ENCODE data around the gene SOD2. TPM values are rescaled to one million over a fixed set of nuclear protein-coding genes. Genes with fewer than 3 reads are reported as not detected.

Gene SOD2
- total and polyA plus RNA-seq, 9 of the 15 experiments (the other 6 are each of a cell fraction or from before 2014, with no cell fraction given): 39.8 to 140 (median 95.8) TPM

GRCh38 chr6:159693128-159693893 is at the start of gene SOD2 (continued):
- TF ChIP-seq, protein P1, sequence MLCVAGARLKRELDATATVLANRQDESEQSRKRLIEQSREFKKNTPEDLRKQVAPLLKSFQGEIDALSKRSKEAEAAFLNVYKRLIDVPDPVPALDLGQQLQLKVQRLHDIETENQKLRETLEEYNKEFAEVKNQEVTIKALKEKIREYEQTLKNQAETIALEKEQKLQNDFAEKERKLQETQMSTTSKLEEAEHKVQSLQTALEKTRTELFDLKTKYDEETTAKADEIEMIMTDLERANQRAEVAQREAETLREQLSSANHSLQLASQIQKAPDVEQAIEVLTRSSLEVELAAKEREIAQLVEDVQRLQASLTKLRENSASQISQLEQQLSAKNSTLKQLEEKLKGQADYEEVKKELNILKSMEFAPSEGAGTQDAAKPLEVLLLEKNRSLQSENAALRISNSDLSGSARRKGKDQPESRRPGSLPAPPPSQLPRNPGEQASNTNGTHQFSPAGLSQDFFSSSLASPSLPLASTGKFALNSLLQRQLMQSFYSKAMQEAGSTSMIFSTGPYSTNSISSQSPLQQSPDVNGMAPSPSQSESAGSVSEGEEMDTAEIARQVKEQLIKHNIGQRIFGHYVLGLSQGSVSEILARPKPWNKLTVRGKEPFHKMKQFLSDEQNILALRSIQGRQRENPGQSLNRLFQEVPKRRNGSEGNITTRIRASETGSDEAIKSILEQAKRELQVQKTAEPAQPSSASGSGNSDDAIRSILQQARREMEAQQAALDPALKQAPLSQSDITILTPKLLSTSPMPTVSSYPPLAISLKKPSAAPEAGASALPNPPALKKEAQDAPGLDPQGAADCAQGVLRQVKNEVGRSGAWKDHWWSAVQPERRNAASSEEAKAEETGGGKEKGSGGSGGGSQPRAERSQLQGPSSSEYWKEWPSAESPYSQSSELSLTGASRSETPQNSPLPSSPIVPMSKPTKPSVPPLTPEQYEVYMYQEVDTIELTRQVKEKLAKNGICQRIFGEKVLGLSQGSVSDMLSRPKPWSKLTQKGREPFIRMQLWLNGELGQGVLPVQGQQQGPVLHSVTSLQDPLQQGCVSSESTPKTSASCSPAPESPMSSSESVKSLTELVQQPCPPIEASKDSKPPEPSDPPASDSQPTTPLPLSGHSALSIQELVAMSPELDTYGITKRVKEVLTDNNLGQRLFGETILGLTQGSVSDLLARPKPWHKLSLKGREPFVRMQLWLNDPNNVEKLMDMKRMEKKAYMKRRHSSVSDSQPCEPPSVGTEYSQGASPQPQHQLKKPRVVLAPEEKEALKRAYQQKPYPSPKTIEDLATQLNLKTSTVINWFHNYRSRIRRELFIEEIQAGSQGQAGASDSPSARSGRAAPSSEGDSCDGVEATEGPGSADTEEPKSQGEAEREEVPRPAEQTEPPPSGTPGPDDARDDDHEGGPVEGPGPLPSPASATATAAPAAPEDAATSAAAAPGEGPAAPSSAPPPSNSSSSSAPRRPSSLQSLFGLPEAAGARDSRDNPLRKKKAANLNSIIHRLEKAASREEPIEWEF (CRISPR knock-in tag; IDR thresholded peaks at IDR 0.05): no peak
- TF ChIP-seq SP2 (IDR thresholded peaks at IDR 0.05; ENCODE audit: extremely low read depth, low read depth, low read length, poor library complexity, severe bottlenecking) (no peak), THRAP3 (IDR thresholded peaks at IDR 0.05; ENCODE audit: borderline replicate concordance) (no peak), ZNF282 (CRISPR knock-in tag; IDR thresholded peaks at IDR 0.05) (0 out of 2 replicates have a peak, but pooled peaks have one; percentile 66), USF2 (CRISPR knock-in tag; IDR thresholded peaks at IDR 0.05) (no peak), SMARCA5 (IDR thresholded peaks at IDR 0.05) (no peak), ELF1 (tag; IDR thresholded peaks at IDR 0.05) (no peak), FOXK2 (conservative IDR thresholded peaks at IDR 0.05 in 1 of 2, IDR thresholded peaks at IDR 0.05 in 1 of 2; ENCODE audit: low read depth in 2 of 2) (peak in 1 of 2 experiments; percentile 99; a peak in 2 of 4 replicates), ZNF311 (CRISPR knock-in tag; IDR thresholded peaks at IDR 0.05) (no peak), LEF1 (IDR thresholded peaks at IDR 0.05) (no peak), XRCC3 (IDR thresholded peaks at IDR 0.05) (no peak), CHD2 (IDR thresholded peaks at IDR 0.05; ENCODE audit: low read depth, low read length) (0 out of 2 replicates have a peak, but pooled peaks have one; percentile 18), E2F8 (IDR thresholded peaks at IDR 0.05; ENCODE audit: low read depth, partially characterized antibody) (no peak), CSDE1 (IDR thresholded peaks at IDR 0.05) (no peak)
- TF ChIP-seq, protein P2, sequence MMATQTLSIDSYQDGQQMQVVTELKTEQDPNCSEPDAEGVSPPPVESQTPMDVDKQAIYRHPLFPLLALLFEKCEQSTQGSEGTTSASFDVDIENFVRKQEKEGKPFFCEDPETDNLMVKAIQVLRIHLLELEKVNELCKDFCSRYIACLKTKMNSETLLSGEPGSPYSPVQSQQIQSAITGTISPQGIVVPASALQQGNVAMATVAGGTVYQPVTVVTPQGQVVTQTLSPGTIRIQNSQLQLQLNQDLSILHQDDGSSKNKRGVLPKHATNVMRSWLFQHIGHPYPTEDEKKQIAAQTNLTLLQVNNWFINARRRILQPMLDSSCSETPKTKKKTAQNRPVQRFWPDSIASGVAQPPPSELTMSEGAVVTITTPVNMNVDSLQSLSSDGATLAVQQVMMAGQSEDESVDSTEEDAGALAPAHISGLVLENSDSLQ (IDR thresholded peaks at IDR 0.05): no peak
- TF ChIP-seq, protein P3, sequence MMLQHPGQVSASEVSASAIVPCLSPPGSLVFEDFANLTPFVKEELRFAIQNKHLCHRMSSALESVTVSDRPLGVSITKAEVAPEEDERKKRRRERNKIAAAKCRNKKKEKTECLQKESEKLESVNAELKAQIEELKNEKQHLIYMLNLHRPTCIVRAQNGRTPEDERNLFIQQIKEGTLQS (IDR thresholded peaks at IDR 0.05): no peak
- TF ChIP-seq, protein P3 (CRISPR knock-in tag; conservative IDR thresholded peaks at IDR 0.05): no peak
